ENCODE data around the gene OBSCN. TPM values are rescaled to one million over a fixed set of nuclear protein-coding genes. Genes with fewer than 3 reads are reported as not detected.

The OBSCN gene
- total and polyA plus RNA-seq, 2 of the 13 experiments (the other 11 are each of a cell fraction or from before 2014, with no cell fraction given) = 0.20 TPM

DNA sequence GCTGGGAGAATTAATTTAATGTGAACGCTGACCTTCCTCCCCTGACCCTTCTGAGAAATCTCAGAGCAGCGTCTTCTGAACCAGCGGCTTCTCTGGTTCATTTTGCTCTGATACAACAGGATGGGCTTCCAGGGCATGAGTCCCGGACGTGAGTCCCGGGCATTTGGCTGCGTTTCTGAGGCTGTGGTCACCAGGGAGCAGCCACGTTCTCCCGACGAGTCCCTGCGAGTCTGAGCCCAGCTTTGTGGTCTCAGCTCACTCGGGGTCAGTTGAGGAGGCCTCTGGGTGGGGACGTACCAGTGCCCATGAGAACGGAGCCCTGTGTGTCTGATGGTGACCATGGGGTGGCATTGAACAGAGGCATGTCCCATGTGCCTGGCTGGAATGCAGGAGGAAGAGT is 17.7 kb upstream of the OBSCN start:
- H3K4me3 ChIP-seq (replicated peaks in 1 of 3; ENCODE audit: insufficient read depth in 1 of 3, low read depth in 2 of 3, low read length in 3 of 3) = no peak overlapping the region
- DNase-seq (ENCODE audit: low spot score) (no peak), ATAC-seq (no peak), FAIRE-seq (no peak)
- no peaks in the 10 kb centered on the region; a peak in 1 of 5 replicates for H3K27me3 ChIP-seq (ENCODE audit: control insufficient read depth in 1 of 2, insufficient read depth in 2 of 2, low read length in 2 of 2)
- no peak overlapping the region for H2AFZ ChIP-seq (ENCODE audit: low read length)
- no peak overlapping the region for H3K4me2 ChIP-seq (ENCODE audit: low read depth, low read length)
- no peak for TF ChIP-seq TEAD2 (CRISPR knock-in tag; IDR thresholded peaks at IDR 0.05)
- no peak for TF ChIP-seq TSC22D2 (CRISPR knock-in tag; IDR thresholded peaks at IDR 0.05; ENCODE audit: borderline replicate concordance)
- no peak for TF ChIP-seq ZNF883 (CRISPR knock-in tag; IDR thresholded peaks at IDR 0.05; ENCODE audit: not compliant biosample characterization)
- TF ChIP-seq, protein P1, sequence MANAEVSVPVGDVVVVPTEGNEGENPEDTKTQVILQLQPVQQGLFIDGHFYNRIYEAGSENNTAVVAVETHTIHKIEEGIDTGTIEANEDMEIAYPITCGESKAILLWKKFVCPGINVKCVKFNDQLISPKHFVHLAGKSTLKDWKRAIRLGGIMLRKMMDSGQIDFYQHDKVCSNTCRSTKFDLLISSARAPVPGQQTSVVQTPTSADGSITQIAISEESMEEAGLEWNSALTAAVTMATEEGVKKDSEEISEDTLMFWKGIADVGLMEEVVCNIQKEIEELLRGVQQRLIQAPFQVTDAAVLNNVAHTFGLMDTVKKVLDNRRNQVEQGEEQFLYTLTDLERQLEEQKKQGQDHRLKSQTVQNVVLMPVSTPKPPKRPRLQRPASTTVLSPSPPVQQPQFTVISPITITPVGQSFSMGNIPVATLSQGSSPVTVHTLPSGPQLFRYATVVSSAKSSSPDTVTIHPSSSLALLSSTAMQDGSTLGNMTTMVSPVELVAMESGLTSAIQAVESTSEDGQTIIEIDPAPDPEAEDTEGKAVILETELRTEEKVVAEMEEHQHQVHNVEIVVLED (CRISPR knock-in tag; IDR thresholded peaks at IDR 0.05; ENCODE audit: borderline replicate concordance) = no peak
- TF ChIP-seq SIX1 (CRISPR knock-in tag; IDR thresholded peaks at IDR 0.05; ENCODE audit: borderline replicate concordance) = no peak
- TF ChIP-seq, protein P2, sequence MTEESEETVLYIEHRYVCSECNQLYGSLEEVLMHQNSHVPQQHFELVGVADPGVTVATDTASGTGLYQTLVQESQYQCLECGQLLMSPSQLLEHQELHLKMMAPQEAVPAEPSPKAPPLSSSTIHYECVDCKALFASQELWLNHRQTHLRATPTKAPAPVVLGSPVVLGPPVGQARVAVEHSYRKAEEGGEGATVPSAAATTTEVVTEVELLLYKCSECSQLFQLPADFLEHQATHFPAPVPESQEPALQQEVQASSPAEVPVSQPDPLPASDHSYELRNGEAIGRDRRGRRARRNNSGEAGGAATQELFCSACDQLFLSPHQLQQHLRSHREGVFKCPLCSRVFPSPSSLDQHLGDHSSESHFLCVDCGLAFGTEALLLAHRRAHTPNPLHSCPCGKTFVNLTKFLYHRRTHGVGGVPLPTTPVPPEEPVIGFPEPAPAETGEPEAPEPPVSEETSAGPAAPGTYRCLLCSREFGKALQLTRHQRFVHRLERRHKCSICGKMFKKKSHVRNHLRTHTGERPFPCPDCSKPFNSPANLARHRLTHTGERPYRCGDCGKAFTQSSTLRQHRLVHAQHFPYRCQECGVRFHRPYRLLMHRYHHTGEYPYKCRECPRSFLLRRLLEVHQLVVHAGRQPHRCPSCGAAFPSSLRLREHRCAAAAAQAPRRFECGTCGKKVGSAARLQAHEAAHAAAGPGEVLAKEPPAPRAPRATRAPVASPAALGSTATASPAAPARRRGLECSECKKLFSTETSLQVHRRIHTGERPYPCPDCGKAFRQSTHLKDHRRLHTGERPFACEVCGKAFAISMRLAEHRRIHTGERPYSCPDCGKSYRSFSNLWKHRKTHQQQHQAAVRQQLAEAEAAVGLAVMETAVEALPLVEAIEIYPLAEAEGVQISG (CRISPR knock-in tag; IDR thresholded peaks at IDR 0.05) = no peak
- TF ChIP-seq, protein P3, sequence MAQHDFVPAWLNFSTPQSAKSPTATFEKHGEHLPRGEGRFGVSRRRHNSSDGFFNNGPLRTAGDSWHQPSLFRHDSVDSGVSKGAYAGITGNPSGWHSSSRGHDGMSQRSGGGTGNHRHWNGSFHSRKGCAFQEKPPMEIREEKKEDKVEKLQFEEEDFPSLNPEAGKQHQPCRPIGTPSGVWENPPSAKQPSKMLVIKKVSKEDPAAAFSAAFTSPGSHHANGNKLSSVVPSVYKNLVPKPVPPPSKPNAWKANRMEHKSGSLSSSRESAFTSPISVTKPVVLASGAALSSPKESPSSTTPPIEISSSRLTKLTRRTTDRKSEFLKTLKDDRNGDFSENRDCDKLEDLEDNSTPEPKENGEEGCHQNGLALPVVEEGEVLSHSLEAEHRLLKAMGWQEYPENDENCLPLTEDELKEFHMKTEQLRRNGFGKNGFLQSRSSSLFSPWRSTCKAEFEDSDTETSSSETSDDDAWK (CRISPR knock-in tag; IDR thresholded peaks at IDR 0.05) = no peak
- no peak for TF ChIP-seq ZNF235 (CRISPR knock-in tag; IDR thresholded peaks at IDR 0.05; ENCODE audit: borderline replicate concordance)
- TF ChIP-seq ZNF670 (CRISPR knock-in tag; IDR thresholded peaks at IDR 0.05; ENCODE audit: borderline replicate concordance) = no peak
- TF ChIP-seq, protein P4, sequence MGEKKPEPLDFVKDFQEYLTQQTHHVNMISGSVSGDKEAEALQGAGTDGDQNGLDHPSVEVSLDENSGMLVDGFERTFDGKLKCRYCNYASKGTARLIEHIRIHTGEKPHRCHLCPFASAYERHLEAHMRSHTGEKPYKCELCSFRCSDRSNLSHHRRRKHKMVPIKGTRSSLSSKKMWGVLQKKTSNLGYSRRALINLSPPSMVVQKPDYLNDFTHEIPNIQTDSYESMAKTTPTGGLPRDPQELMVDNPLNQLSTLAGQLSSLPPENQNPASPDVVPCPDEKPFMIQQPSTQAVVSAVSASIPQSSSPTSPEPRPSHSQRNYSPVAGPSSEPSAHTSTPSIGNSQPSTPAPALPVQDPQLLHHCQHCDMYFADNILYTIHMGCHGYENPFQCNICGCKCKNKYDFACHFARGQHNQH (CRISPR knock-in tag; IDR thresholded peaks at IDR 0.05) = no peak
- TF ChIP-seq, protein P5, sequence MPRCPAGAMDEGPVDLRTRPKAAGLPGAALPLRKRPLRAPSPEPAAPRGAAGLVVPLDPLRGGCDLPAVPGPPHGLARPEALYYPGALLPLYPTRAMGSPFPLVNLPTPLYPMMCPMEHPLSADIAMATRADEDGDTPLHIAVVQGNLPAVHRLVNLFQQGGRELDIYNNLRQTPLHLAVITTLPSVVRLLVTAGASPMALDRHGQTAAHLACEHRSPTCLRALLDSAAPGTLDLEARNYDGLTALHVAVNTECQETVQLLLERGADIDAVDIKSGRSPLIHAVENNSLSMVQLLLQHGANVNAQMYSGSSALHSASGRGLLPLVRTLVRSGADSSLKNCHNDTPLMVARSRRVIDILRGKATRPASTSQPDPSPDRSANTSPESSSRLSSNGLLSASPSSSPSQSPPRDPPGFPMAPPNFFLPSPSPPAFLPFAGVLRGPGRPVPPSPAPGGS (CRISPR knock-in tag; IDR thresholded peaks at IDR 0.05) = no peak
- TF ChIP-seq, protein P6, sequence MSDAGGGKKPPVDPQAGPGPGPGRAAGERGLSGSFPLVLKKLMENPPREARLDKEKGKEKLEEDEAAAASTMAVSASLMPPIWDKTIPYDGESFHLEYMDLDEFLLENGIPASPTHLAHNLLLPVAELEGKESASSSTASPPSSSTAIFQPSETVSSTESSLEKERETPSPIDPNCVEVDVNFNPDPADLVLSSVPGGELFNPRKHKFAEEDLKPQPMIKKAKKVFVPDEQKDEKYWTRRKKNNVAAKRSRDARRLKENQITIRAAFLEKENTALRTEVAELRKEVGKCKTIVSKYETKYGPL (CRISPR knock-in tag; IDR thresholded peaks at IDR 0.05) = no peak
- TF ChIP-seq PHF5A (CRISPR knock-in tag; IDR thresholded peaks at IDR 0.05; ENCODE audit: low read depth, unreplicated experiment) = no peak
- no peak for TF ChIP-seq MZF1 (CRISPR knock-in tag; IDR thresholded peaks at IDR 0.05; ENCODE audit: borderline replicate concordance)
- TF ChIP-seq IRF2 (CRISPR knock-in tag; IDR thresholded peaks at IDR 0.05) = no peak
- no peak for TF ChIP-seq YEATS4 (CRISPR knock-in tag; IDR thresholded peaks at IDR 0.05; ENCODE audit: borderline replicate concordance)
- no peaks in the 10 kb centered on the region for H3K9me3 ChIP-seq (ENCODE audit: low read length)
- WGBS (ENCODE audit: low lambda C conversion rate) = 45% methylated on average over 9 of the region's 14 CpGs
- H3K36me3 ChIP-seq (replicated peaks in 1 of 2; ENCODE audit: control insufficient read depth in 1 of 2, insufficient read depth in 2 of 2, low read length in 2 of 2) = no peaks in the 10 kb centered on the region
- in situ Hi-C loops (cut with HindIII; ENCODE audit: extremely low pct_ligation_motif_present, low pct_unique_long_range_greater_than_20kb) (loop anchor here (10.0 kb wide), 1 partner anchor 195 kb away; no protein-coding TSS in a partner anchor), intact Hi-C loops (cut with micrococcal nuclease; ENCODE audit: unreplicated experiment) (no loop called here)
- H3K27ac ChIP-seq (ENCODE audit: extremely low read length, insufficient read depth, low read length) = no peak overlapping the region
- H3K4me1 ChIP-seq (ENCODE audit: insufficient read depth, low read length) = no peaks in the 10 kb centered on the region
- no TSS peak for BruUV-seq (replicated peaks)
- H3K79me2 ChIP-seq (ENCODE audit: insufficient read depth, low read length) = no peaks in the 10 kb centered on the region
- ChIA-PET POLR2A (no interaction called here), CTCF (ENCODE audit: low intra/inter-chr PET ratio, low total read pairs) (no interaction called here)
- no peaks in the 10 kb centered on the region for H4K20me1 ChIP-seq (ENCODE audit: insufficient read depth, low read length)
- H3K9ac ChIP-seq (ENCODE audit: insufficient read depth, low read depth, low read length) = no peak overlapping the region
